Gastrocnemius medialis (tissue), 4 donors: ENCODE data around the gene ZNF813. TPM values are rescaled to one million over a fixed set of nuclear protein-coding genes. Genes with fewer than 3 reads are reported as not detected.

Experiments used
- ATAC-seq, 2 donors: fragments of 150-250 bp; one replicate each; pipeline ENCODE4 v1.9.1; 2016
- DNase-seq, 2 donors: peaks; one replicate each; pipeline ENCODE4 v3.0.0-alpha.2; 2019
- H3K27ac ChIP-seq, 4 donors: fragments of 200-600 bp; sonication (generic); 1 replicate in 1 of 4; 2 replicates in 3 of 4; pipeline ENCODE4 v1.5.1; 2016 to 2018; ENCODE audit warnings: mild to moderate bottlenecking in 2 of 4, moderate library complexity in 1 of 4
- H3K27me3 ChIP-seq, 3 donors: fragments of 200-600 bp; sonication (generic) in 2 of 3; 1 replicate in 1 of 3; 2 replicates in 2 of 3; pipeline versions ENCODE4 v1.5.1 to v1.6.0; 2016 to 2019; ENCODE audit warnings: mild to moderate bottlenecking in 1 of 3, moderate library complexity in 1 of 3
- H3K36me3 ChIP-seq, 2 donors: fragments of 200-600 bp; sonication (generic) in 1 of 2; one replicate each; pipeline ENCODE4 v1.5.1; 2017 to 2018
- H3K4me1 ChIP-seq, 2 donors: fragments of 200-600 bp; sonication (generic) in 1 of 2; one replicate each; pipeline ENCODE4 v1.5.1; 2016 to 2017; ENCODE audit warnings: mild to moderate bottlenecking in 2 of 2
- H3K4me3 ChIP-seq, 4 donors: fragments of 200-600 bp; sonication (generic) in 3 of 4; 1 replicate in 1 of 4; 2 replicates in 3 of 4; pipeline ENCODE4 v1.5.1; 2016 to 2019; ENCODE audit warnings: mild to moderate bottlenecking in 2 of 4
- H3K9me3 ChIP-seq, 3 donors: fragments of 200-600 bp; sonication (generic) in 2 of 3; 1 replicate in 1 of 3; 2 replicates in 2 of 3; pipeline ENCODE4 v1.5.1; 2016 to 2019
- POLR2A ChIP-seq, 2 donors: fragments of 450-650 bp; IDR thresholded peaks; one replicate each; pipeline ENCODE4 v1.6.1; 2017; ENCODE audit warnings: antibody characterized with exemption in 2 of 2, mild to moderate bottlenecking in 2 of 2, moderate library complexity in 2 of 2
- in situ Hi-C, 4 donors: fragments of 200-750 bp; cut with MboI; loops; one replicate each; pipeline versions ENCODE4 v1.15.0 to v1.8.0; 2017; ENCODE audit warnings: low sequenced_read_pairs in 4 of 4
- intact Hi-C: fragments of 100-400 bp; cut with DNase I; formaldehyde crosslinking; loops from one replicate; pipeline ENCODE4 v1.15.1; 2023; ENCODE audit warnings: low total_unique reads
- total RNA-seq, 4 donors: library from RNA; depleted of rRNA; stranded (reverse); fragments of >200 nt; gene quantifications; one replicate each; pipeline versions ENCODE4 v1.1.0 to v1.2.3, GENCODE V29; 2016
- TF ChIP-seq, protein P1 (sequence below), 5 experiments: fragments of 450-650 bp in 3 of 5; fragments of 200-600 bp in 2 of 5; sonication (generic) in 2 of 5; IDR thresholded peaks in 4 of 5; conservative IDR thresholded peaks in 1 of 5; 1 replicate in 4 of 5; 2 replicates in 1 of 5; pipeline ENCODE4 v1.5.1; 2016 to 2019; ENCODE audit warnings: antibody characterized with exemption in 5 of 5, mild to moderate bottlenecking in 3 of 5, moderate library complexity in 3 of 5

ZNF813 gene
- total RNA-seq, 4 donors from 2014 or later = 0.29 to 1.1 (median 0.57) TPM

DNA sequence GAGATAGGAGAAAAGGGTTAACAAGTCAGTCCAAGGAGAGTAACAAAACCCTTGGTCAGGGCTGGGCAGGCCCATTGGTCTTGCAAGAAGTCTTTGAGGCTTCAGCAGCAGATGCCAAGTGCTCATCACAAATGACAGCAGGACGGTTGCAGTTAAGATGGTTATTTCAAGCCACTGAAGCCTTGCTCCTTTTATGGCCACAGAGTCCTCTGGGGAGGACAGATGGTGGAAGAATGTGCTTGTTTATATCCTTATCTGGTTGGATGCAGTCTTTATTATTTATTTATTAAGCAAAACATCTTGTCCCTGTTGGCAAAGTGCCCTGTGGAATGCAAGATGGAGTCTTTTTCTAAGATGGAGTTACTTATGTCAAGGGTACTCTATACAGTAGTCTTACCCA is 51.2 kb downstream of the ZNF813 start:
- TF ChIP-seq, protein P1, sequence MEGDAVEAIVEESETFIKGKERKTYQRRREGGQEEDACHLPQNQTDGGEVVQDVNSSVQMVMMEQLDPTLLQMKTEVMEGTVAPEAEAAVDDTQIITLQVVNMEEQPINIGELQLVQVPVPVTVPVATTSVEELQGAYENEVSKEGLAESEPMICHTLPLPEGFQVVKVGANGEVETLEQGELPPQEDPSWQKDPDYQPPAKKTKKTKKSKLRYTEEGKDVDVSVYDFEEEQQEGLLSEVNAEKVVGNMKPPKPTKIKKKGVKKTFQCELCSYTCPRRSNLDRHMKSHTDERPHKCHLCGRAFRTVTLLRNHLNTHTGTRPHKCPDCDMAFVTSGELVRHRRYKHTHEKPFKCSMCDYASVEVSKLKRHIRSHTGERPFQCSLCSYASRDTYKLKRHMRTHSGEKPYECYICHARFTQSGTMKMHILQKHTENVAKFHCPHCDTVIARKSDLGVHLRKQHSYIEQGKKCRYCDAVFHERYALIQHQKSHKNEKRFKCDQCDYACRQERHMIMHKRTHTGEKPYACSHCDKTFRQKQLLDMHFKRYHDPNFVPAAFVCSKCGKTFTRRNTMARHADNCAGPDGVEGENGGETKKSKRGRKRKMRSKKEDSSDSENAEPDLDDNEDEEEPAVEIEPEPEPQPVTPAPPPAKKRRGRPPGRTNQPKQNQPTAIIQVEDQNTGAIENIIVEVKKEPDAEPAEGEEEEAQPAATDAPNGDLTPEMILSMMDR (IDR thresholded peaks at IDR 0.05 in 4 of 5, conservative IDR thresholded peaks at IDR 0.05 in 1 of 5) = no peak
- TF ChIP-seq POLR2A (IDR thresholded peaks at IDR 0.05) = no peak
- in situ Hi-C loops = loop anchor here in 1 of 4 donors (25.0 kb wide), 1 partner anchor 331 kb away; the partner anchor contains the start of gene ZNF665
- no peaks in the 10 kb centered on the region for H3K27me3 ChIP-seq
- intact Hi-C loops = no loop called here
- no peak for ATAC-seq
- no peaks in the 10 kb centered on the region for H3K9me3 ChIP-seq
- no peak for DNase-seq
- H3K36me3 ChIP-seq = no peaks in the 10 kb centered on the region
- peak overlapping the region in 2 of 4 donors; percentile 44 to 79 for H3K27ac ChIP-seq
- H3K4me1 ChIP-seq = peaks cover 0 to 10% of the 10 kb centered on the region in 2 donors
- H3K4me3 ChIP-seq = no peak overlapping the region

DNA sequence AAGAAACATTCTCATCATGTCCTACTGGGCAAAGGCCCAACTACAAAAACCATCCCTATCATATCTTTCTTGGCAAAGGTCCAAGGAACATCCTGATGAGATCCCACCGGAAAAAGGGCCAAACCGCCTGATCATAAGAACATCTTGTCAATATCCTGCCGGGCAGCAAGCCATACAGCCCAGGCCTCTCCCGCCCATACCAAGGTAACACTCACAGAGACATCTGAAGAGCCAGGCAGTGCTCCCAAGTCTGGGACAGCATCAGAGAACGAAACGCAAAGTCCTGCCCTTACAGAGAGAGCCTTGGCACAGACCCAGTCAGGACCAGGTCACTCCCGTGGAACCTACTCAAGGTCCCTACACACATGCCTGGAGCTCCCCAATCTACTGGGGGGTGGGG is 51.9 kb downstream of the ZNF813 start:
- Histone ChIP-seq H3K9me3 (no peaks in the 10 kb centered on the region), H3K27ac (peak overlapping the region; percentile 61 to 89 (median 75)), H3K27me3 (no peaks in the 10 kb centered on the region), H3K36me3 (no peaks in the 10 kb centered on the region), H3K4me1 (peaks cover 0 to 10% of the 10 kb centered on the region in 2 donors), H3K4me3 (peak overlapping the region in 1 of 4 donors; percentile 74)
- ATAC-seq (no peak), DNase-seq (no peak)
- intact Hi-C loops = no loop called here
- no peak for TF ChIP-seq POLR2A (IDR thresholded peaks at IDR 0.05)
- TF ChIP-seq, protein P1 (IDR thresholded peaks at IDR 0.05 in 4 of 5, conservative IDR thresholded peaks at IDR 0.05 in 1 of 5) = no peak
- in situ Hi-C loops = loop anchor here in 1 of 4 donors (25.0 kb wide), 1 partner anchor 332 kb away; the partner anchor contains the start of gene ZNF665

DNA sequence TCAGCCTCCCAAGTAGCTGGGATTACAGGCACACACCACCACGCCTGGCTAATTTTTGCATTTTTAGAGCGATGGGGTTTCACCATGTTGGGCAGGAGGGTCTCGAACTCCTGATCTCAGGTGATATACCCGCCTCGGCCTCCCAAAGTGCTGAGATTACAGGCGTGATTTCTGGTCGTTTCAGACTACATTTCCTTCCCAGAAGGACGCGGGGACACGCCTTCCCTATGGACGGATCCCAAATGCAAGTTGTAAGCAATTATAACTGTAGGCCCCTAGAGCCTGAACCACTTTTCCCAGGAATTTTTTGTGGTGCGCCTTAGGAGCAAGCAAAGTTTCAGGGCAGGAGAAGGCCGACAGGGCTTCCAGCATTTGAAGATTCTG is 52.6 kb downstream of the ZNF813 start:
- intact Hi-C loops (loop anchor here (2.0 kb wide), 1 partner anchor 89 kb away; the partner anchor contains the start of gene ZNF761), in situ Hi-C loops (loop anchor here in 1 of 4 donors (25.0 kb wide), 1 partner anchor 333 kb away; the partner anchor contains the start of gene ZNF665)
- Histone ChIP-seq H3K4me1 (peaks cover 0 to 10% of the 10 kb centered on the region in 2 donors), H3K36me3 (no peaks in the 10 kb centered on the region), H3K4me3 (peak overlapping the region; percentile 59 to 74 (median 62)), H3K27ac (peak overlapping the region; percentile 61 to 89 (median 75)), H3K9me3 (no peaks in the 10 kb centered on the region), H3K27me3 (no peaks in the 10 kb centered on the region)
- no peak for DNase-seq
- TF ChIP-seq, protein P1 (IDR thresholded peaks at IDR 0.05 in 4 of 5, conservative IDR thresholded peaks at IDR 0.05 in 1 of 5) = no peak
- no peak for TF ChIP-seq POLR2A (IDR thresholded peaks at IDR 0.05)
- no peak for ATAC-seq

DNA sequence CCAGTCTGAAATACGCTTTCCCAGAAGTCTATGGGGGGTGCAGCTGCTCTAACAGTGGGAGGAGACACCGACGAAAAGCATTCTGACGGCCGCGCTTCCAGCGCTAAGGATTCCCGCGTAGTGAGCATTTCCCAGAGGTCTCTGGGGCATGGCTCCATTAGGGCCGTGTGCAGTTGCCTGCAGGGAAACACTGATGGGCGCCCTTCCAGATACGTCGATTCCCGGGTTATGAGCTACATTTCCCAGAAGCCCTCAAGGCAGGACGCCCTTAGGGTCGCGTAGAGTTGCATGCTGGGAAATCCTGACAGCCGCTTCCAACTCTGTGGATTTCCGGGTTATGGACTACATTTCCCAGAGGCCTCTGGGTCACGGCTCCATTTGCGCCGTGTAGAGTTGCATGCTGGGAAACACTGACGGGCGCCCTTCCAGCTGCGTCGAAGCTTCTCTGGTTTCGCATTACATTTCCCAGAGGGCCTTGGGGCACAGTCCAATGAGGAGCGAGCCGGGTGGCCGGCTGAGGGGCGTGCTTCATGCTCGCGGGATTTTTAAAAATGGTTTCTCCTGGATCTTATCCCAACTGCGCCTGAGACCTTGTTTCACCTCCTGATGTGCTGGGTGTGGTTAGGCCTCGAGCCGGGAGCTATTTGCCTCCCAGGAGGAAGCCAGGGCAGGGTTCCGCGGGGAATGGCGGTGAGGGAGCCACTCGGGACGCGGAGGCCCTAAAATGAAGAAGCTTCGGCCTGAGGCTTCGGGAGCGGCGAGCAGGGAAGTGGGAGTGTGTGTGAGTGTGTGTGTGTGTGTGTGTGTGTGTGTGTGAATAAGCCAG is 53.2 kb downstream of the ZNF813 start:
- H3K4me3 ChIP-seq = peak overlapping the region; percentile 59 to 74 (median 62)
- no peak for TF ChIP-seq POLR2A (IDR thresholded peaks at IDR 0.05)
- TF ChIP-seq, protein P1 (IDR thresholded peaks at IDR 0.05 in 4 of 5, conservative IDR thresholded peaks at IDR 0.05 in 1 of 5) = no peak
- H3K4me1 ChIP-seq = peaks cover 0 to 10% of the 10 kb centered on the region in 2 donors
- H3K36me3 ChIP-seq = no peaks in the 10 kb centered on the region
- in situ Hi-C loops = loop anchor here in 1 of 4 donors (25.0 kb wide), 1 partner anchor 333 kb away; the partner anchor contains the start of gene ZNF665
- DNase-seq (peak; percentile 90 to 94), ATAC-seq (peak; percentile 99 to 100)
- no peaks in the 10 kb centered on the region for H3K27me3 ChIP-seq
- intact Hi-C loops = loop anchor here (2.0 kb wide), 1 partner anchor 90 kb away; the partner anchor contains the start of gene ZNF761
- peak overlapping the region; percentile 61 to 89 (median 75) for H3K27ac ChIP-seq
- H3K9me3 ChIP-seq = no peaks in the 10 kb centered on the region
